Colon (tissue), 2 donors: Measurements from ENCODE around the gene CD6.

Experiments used
- FAIRE-seq: peaks from 2 replicates; lab custom pipeline; 2012; peaks lifted over from hg19 to GRCh38; lab: Jason Lieb, UNC
- donor health status: control.
- donor health status: control.

CD6 gene

DNA sequence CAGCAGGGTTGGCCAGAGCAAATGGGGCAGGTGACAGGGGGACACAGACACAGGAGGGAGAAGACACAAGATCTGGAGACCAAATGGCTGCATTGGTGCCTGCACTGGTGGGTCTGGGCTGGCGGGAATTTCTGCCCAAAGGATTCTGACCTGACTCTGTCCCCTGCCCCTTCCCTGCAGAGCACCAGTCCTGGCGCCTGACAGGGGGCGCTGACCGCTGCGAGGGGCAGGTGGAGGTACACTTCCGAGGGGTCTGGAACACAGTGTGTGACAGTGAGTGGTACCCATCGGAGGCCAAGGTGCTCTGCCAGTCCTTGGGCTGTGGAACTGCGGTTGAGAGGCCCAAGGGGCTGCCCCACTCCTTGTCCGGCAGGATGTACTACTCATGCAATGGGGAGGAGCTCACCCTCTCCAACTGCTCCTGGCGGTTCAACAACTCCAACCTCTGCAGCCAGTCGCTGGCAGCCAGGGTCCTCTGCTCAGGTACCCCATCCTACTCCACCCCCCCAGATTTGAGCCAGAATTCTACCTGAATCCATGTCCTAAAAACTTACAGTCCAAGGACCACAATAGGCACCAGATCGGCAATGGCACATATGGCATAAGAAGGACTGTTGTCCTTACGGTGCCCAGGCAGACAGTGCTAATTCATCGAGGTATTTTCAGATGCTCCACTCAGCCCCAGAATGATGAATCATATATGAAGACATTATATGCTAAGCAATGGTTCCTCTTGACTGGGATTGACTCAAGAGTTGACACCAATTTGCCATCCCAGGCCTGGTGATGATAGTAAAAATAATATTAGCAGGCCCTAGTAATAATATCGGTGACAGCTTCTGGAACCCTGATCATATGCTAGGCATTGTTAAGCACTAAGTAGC, 38.2 kb downstream of the CD6 start:
- no peak for FAIRE-seq

- FAIRE-seq = no peak
Observed at GRCh38 chr11:61010466-61011228, 39.2 kb downstream of the CD6 start.

GRCh38 chr11:61011229-61011870, 39.9 kb downstream of the CD6 start:
- no peak for FAIRE-seq

DNA sequence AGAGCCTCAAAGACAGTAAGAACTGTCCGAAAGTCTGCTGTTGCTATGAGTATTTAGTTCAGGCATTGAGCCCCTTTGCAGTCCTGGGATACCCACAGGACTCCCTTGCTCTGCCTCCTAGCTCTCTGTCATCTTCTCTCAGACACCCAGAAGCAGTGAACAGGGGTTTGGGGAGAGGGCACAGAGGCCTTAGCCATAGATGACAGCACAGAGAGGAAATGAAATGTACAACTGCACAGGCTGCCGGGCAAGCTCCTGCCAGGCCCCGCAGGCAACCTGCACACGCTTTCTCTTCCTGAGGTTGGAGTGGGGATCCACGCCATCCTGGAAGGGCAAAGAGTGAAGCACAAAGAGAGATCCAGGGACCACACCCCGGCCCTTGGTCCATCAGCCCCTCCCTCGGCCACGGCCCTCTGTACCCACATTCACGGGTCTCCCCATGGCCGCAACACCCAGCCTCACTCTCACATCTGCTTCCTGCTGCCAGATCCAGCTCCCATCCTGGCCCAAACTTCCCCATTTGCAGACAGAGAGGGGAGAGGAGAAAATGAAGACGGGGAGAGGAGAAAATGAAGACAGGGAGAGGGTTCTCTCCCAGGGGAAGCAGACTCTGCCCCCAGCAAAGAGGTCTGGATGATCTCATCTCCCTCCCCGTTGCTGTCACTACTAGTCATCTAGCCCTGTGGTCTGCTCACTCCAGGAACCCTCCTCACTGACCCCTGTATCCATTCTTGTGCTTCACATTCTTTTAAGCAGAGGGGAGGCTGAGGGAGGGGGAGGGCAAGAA, 40.7 kb downstream of the CD6 start:
- FAIRE-seq = no peak

- no peak for FAIRE-seq
Observed at GRCh38 chr11:61012737-61013215, 41.3 kb downstream of the CD6 start.

- no peak for FAIRE-seq
Observed at GRCh38 chr11:61018059-61018458, 46.6 kb downstream of the CD6 start.

DNA sequence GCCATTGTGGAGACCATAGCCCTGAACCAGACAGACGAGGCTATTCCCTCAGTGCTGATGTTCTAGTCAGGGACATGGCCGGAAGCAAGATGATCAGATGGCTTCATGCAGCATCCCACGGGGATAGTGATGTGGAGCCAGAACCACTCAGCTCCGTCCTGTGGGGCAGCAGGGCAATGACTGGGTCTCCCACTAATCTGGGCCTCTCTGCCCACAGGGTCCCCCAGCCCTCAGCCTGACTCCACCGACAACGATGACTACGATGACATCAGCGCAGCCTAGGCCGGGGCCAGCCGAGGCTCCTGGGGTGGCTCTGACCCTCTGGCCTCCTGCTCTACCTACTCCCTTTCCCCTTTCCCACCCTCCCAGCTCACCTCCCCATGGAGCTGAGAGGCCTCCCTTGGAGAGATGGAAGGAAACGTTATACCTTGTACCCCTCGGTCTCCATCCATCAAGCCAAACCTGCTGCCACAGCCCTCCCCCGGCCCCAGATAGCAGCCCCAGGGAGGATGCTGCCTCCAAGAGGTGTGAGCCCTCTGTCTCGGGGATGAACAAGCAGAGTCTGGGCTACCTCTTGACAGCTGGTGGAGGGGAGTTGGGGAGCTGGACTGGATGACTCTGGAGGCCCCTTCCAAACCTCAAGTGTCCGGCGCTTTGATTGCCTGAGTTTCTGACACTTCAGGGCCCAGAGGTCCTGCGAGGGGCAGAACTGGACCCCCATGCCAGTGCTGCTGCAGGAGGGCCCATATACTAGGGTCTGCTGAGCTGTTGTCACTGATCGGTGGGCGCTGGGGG, 47.8 kb downstream of the CD6 start:
- FAIRE-seq = no peak

DNA sequence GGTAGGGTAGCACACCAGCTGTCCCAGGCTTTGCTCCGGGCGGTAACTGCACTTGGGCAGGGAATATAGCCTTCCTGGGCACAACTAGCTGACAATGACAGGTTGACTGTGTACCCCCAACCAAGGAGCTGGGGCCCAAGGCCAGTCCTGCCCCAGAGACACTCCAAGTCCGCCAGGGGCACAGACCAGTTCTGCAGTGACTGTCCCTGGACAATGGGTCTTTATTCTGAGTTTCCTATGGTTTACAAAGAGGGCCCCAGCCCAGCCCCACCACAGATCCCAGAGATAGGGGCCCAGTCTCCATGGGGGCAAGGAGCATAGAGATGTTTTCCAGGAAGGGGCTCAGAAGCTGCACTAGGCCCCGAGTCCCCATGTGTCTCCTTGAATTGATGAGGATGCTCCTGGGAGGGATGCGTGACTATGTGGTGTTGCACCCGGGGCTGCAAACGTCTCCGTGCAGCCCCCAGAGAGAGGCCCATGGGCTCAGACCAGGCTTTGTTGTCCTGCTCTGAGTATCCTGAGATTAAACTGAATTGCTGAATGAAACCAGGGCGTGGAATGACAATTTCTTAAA, 48.4 kb downstream of the CD6 start:
- FAIRE-seq = no peak

DNA sequence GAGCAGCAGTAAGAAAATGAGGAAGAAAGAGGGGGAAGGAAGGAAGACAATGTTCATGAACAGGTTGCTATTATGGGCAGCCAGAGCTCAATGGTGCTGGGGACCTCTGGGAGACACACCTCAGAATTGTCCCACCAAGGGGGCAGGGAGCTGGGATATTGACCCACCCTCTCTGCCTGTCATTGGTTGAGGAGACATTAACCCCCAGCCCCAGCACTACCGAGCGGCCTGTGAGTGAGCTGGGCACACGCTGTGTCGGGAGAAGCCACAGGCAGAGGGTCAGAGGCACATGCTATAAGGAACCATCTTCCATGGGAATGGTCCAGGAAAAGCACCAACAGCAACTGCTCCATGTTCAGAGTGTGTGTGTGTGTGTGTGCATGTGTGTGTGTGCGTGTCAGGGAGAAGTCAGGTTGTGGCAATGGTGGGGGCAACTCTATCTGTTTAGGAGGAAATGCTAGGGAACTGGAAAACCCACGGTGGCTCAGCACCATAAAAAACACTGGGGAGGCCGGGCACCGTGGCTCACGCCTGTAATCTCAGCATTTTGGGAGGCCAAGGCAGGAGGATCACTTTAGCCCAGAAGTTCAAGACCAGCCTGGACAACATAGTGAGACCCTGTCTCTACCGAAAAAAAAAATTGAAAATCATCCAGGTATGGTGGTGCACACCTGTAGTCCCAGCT, 49.2 kb downstream of the CD6 start:
- no peak for FAIRE-seq

GRCh38 chr11:61021661-61022212, 50.3 kb downstream of the CD6 start:
- FAIRE-seq = no peak

DNA sequence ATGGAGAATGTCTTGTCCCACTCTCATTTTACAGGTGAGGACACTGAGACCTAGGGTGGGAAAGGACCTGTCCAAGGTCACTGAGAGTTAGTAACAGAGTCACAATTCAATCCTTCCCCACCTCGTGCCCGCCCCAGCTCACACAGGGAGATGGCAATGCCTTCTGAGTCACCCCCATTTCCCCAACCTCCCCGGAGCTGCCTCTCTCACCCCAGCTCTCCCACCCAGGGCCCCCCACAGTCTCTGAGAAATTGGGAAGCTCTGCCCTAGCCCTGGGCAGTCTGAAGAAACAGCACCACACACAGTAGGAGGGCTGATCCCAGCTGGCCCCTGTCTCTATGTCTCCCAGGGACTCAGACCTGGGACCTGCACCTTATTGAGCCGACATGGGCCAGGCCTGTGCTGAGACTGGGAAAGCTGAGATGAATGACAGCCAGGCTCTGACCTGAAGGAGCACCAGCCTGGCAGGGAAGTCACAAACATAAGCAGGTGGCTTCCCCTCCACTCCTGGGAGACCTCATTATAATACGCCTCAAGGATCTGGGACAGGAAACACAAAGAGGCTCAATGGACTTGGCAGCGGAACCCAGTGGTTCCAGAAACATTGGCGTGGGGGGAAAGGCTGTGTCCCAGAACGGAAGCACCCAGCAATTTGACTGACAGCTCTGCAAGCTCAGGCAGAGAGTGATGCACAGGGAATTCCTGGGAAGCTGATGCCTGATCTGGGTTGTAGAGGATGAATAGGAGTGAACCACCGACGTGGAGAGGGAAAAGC, 51.0 kb downstream of the CD6 start:
- FAIRE-seq = no peak

GRCh38 chr11:61023086-61023965, 51.8 kb downstream of the CD6 start:
- FAIRE-seq = no peak

GRCh38 chr11:61023966-61024295, 52.5 kb downstream of the CD6 start:
- FAIRE-seq = no peak

- no peak for FAIRE-seq
Observed at GRCh38 chr11:61024938-61025820, 53.7 kb downstream of the CD6 start.

- FAIRE-seq = no peak
Observed at GRCh38 chr11:61025821-61026120, 54.3 kb downstream of the CD6 start.

GRCh38 chr11:61026121-61027031, 54.9 kb downstream of the CD6 start:
- FAIRE-seq = no peak
